GM18520 (cell line): ENCODE measurements around the gene SNRPA.
"Not testable (repeated sequence)": the region's sequence is repeated elsewhere in the genome, so short reads cannot be mapped to it uniquely, and the experiment has no call there.

Experiments
- ATAC-seq: cut with Tn5 transposase; IDR thresholded peaks from one replicate; pipeline ENCODE4 v1.9.1; 2021; ENCODE audit not compliant: unreplicated experiment

Gene SNRPA

GRCh38 chr19:40744554-40745401 is 6.2 kb upstream of the SNRPA start:
- ATAC-seq: no peak

- ATAC-seq: no peak
Measured at GRCh38 chr19:40745402-40745780, 5.6 kb upstream of the SNRPA start.

DNA sequence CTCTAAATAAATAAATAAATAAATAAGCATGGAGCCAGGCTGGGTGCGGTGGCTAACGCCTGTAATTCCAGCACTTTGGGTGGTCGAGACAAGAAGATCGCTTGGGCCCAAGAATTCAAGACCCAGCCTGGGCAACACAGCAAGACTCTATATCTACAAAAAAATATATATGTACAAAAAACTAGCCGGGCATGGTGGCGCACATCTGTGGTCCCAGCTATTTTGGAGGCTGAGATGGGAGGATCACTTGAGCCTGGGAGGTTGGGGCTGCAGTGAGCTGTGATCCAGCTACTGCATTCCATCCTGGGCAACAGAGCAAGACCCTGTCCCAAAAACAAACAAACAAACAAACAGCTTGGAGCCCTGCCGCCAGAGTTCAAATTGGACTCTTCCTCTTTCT is 3.5 kb upstream of the SNRPA start:
- ATAC-seq: no peak

DNA sequence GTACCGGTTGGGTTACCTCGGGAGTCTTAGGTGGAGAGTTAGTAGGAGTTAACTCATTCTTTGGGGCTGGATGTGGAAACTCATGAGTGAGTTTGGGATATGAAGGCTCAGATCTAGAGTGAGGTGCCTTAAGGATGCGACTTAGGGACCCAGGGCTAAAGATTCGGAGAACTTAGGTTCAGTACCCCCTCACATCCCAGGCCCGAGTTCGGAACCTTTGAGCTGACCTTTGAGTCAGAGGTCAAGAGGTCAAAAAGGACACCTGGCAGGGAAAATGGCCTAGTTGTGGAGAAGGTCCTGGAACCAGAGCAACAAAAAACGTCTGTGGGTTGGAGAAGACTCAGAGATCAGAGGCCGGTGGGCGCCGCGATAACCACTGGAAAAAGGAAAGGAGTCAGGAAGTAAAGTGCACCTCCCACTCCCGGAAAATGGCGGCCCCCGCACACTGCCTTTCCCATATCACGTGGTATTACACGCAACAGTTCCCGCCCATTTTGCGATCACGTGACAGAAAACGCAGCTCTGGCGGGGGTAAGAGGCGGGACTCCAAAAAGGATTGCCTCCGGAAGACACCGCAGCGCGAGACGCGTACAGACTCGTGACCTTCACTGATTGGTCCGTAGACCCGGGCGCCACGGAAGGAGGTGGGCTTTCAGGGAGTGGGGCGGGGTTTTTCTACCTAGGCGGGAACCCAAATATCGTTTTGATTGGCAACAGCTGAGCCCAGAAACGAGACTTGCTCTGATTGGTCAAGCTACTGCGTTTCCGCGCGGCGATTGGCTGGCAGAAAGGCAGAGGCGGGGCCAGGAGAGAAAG is 737 bp upstream of the SNRPA start, which contains the start of gene ACTMAP:
ACTMAP (minus strand) TSS at position 420 of the 816 bp plus-strand sequence. CDS start 674 bp downstream, outside the sequence.
- ATAC-seq: peak; percentile 77

DNA sequence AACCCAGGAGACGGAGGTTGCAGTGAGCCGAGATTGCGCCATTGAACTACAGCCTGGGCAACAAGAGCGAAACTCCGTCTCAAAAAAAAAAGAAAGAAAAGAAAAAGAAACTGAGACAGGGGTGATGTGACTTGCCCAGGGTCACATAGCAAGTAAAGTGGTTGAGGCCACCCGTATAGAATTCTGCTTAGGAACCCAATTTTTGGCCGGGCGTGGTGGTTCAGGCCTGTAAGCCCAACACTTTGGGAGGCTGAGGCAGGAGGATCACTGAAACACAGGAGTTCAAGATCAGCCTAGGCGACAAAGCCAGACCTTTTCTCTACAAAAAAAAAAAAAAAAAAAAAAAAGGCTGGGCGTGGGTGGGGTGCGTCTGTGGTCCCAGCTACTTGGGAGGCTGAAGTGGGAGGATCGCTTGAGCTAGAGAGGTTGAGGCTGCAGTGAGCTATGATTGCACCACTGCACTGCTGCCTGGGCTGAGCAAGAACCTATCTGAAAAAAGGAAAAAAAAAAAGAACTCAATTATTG is 1.3 kb downstream of the SNRPA start:
- ATAC-seq: no peak

GRCh38 chr19:40754611-40755247 is 3.7 kb downstream of the SNRPA start:
- no peak for ATAC-seq

- no peak for ATAC-seq
Measured at GRCh38 chr19:40755248-40755624, 4.2 kb downstream of the SNRPA start.

DNA sequence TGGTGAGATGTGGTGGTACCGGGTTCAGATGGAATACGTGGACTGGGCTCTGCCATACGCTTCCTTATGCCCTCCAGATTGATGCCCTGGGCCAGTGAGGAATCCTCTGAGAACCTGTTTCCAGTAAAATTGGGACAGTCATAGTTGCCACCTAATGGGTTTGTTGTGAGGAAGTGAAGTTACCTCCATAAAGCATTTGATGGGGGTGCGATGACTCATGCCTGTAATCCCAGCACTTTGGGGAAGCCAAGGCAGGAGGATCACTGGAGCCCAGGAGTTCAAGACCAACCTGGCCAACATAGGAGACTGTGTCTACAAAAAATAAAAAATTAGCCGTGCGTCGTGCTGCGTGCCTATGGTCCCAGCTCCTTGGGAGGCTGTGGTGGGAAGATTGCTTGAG is 4.8 kb downstream of the SNRPA start:
- no peak for ATAC-seq

GRCh38 chr19:40756502-40757110 is 5.6 kb downstream of the SNRPA start:
- ATAC-seq: no peak

GRCh38 chr19:40758491-40758890 is 7.5 kb downstream of the SNRPA start:
- no peak for ATAC-seq

- ATAC-seq: no peak
Measured at GRCh38 chr19:40759352-40759751, 8.3 kb downstream of the SNRPA start.

GRCh38 chr19:40762754-40763470 is 11.9 kb downstream of the SNRPA start:
- no peak for ATAC-seq

DNA sequence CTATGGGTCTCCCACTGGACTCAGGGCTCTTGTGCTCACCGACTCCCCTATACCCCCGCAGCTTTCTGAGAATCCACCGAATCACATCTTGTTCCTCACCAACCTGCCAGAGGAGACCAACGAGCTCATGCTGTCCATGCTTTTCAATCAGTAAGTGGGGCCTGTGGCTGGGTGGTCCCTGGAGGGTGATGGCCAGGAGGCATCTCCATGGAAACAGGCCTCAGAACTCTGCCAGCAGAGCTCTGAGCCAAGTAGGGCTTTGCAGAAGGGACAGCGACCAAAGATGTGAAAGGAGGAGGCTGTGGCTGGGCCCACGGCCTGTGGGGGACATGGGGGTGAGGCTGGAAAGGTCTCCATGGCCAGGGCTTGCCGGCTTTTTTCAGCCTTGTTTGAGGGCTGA is 12.5 kb downstream of the SNRPA start:
- no peak for ATAC-seq

- no peak for ATAC-seq
Measured at GRCh38 chr19:40763963-40764362, 13.0 kb downstream of the SNRPA start.

DNA sequence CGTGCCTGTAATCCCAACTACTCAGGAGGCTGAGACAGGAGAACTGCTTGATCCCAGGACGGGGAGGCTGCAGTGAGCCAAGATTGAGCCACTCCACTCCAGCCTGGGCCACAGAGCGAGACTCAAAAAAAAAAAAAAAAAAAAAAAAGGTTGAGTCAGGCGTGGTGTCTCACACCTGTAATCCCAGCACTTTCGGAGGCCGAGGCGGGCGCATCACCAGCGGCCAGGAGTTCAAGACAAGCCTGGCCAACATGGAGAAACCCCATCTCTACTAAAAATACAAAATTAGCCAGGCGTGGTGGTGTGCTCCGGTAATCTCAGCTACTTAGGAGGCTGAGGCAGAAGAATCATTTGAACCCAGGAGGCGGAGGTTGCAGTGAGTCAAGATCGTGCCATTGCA is 15.4 kb downstream of the SNRPA start:
- not testable (repeated sequence) for ATAC-seq

GRCh38 chr19:40768869-40769268 is 17.9 kb downstream of the SNRPA start:
- ATAC-seq: no peak

- not testable (repeated sequence) for ATAC-seq
Measured at GRCh38 chr19:40771101-40771862, 20.3 kb downstream of the SNRPA start.

- no peak for ATAC-seq
Measured at GRCh38 chr19:40774916-40775631, 24.1 kb downstream of the SNRPA start, which contains the start of gene MIA. Gene MIA (plus strand): TSS chr19:40775521. CDS start chr19:40775543, 22 bp downstream.

GRCh38 chr19:40775632-40776022 is 24.6 kb downstream of the SNRPA start:
- ATAC-seq: no peak
